GM18951 (cell line): ENCODE results near the gene HEG1.
"Not testable (repeated sequence)": the region's sequence is repeated elsewhere in the genome, so short reads cannot be mapped to it uniquely, and the experiment has no call there.

ENCODE experiments used
- POLR2A ChIP-seq: IDR thresholded peaks from 4 replicates; pipeline ENCODE4 v1.6.1; 2011; ENCODE audit warnings: mild to moderate bottlenecking; ENCODE audit not compliant: insufficient read length, insufficient read depth; ENCODE audit errors: extremely low read depth
- in situ Hi-C: fragments of 300-500 bp; cut with MboI; formaldehyde crosslinking; loops from one replicate; pipeline ENCODE4 v1.12.0; 2022; ENCODE audit warnings: low sequenced_read_pairs, mixed read lengths, inconsistent platforms; ENCODE audit not compliant: unreplicated experiment

The HEG1 gene, protein sequence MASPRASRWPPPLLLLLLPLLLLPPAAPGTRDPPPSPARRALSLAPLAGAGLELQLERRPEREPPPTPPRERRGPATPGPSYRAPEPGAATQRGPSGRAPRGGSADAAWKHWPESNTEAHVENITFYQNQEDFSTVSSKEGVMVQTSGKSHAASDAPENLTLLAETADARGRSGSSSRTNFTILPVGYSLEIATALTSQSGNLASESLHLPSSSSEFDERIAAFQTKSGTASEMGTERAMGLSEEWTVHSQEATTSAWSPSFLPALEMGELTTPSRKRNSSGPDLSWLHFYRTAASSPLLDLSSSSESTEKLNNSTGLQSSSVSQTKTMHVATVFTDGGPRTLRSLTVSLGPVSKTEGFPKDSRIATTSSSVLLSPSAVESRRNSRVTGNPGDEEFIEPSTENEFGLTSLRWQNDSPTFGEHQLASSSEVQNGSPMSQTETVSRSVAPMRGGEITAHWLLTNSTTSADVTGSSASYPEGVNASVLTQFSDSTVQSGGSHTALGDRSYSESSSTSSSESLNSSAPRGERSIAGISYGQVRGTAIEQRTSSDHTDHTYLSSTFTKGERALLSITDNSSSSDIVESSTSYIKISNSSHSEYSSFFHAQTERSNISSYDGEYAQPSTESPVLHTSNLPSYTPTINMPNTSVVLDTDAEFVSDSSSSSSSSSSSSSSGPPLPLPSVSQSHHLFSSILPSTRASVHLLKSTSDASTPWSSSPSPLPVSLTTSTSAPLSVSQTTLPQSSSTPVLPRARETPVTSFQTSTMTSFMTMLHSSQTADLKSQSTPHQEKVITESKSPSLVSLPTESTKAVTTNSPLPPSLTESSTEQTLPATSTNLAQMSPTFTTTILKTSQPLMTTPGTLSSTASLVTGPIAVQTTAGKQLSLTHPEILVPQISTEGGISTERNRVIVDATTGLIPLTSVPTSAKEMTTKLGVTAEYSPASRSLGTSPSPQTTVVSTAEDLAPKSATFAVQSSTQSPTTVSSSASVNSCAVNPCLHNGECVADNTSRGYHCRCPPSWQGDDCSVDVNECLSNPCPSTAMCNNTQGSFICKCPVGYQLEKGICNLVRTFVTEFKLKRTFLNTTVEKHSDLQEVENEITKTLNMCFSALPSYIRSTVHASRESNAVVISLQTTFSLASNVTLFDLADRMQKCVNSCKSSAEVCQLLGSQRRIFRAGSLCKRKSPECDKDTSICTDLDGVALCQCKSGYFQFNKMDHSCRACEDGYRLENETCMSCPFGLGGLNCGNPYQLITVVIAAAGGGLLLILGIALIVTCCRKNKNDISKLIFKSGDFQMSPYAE (N-terminal part only)

DNA sequence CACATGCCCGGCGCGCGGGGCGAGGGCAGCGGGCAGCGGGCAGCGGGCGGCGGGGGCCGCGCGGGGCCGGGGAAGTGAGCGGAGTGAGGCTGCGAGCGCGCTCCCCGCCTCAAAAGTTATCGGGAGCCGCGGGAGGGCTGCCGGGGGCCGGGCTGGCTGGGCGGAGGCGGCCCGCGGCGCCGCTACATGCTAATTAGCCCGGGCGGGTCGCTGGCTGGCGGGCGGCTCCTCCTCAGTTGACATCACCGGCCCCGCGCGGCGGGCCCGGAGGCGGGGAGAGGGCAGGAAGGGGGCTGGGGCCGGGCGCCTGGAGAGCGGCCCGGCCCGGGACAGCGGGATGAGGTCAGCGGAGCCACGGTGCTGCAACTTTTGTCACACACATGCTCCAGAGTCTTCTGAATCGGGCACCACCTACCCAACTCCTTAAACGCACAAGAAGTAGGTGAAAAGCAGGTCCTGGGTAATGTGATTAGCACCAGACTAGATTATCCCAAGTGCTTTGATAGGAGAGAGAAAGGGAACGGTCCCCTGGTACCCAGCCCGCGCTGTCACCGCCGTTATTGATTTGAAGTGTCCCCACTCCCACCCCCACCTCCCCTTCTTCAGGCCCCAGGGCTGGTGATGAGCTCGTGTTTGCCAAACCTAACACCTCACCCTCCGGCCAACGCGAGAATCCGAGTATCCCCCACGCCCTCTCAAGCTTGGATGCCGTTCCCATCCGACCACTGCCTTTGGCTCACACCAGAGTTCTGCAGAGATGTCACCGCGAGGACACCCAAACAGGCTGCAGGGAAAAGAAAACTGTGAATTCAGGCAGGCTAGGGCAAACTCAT, at the start of gene HEG1:
Gene HEG1, minus strand, starts transcription at position 85 of the 833 bp plus-strand sequence. CDS start 107 bp downstream, outside the sequence.
- TF ChIP-seq POLR2A = peak; percentile 60
- in situ Hi-C loops = no loop called here

DNA sequence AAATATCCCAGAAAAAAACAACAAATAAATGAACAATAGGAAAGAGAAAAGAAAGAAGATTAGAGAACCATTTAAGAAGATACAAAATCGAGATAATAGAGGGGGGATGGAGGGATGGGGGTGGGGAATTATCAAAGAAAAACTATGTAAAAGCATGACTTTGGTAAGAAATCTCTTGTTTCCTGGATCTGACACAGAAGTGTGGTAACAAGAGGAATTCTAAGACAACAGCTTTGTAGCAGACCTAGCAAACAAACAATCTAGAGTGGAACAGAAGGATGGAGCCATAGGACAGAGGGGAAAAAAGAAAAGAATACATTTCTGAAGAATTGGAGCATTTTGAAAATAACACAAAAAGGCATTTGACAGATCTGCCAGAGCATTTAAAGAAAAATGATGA, 49.3 kb upstream of the HEG1 start:
- TF ChIP-seq POLR2A = no peak
- in situ Hi-C loops = no loop called here

DNA sequence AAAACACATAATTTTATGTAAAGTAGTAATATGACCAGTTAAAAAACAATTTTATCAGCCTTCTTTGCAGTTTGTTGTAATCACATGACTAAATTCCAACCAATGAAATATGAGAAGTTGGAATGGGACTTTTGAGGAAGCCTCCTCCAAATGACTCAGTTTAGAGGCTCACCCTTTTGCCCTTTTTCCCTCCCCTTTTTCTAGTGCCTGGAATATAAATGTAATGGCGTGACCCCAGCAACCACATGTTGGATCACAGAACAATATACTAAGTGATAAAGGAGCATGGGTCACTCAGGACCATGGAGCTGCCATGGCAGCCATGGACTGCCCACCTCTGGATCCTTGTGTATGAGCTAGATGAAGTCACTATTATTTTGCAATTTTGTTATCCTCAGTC, 48.8 kb upstream of the HEG1 start:
- no peak for TF ChIP-seq POLR2A
- in situ Hi-C loops = no loop called here

GRCh38 chr3:125103406-125103805, 47.6 kb upstream of the HEG1 start:
- no peak for TF ChIP-seq POLR2A
- in situ Hi-C loops = no loop called here

- TF ChIP-seq POLR2A = no peak
- in situ Hi-C loops = no loop called here
These were observed 46.7 kb upstream of the HEG1 start for GRCh38 chr3:125102470-125102869.

- no peak for TF ChIP-seq POLR2A
- in situ Hi-C loops = no loop called here
These were observed 43.0 kb upstream of the HEG1 start for GRCh38 chr3:125098611-125099291.

GRCh38 chr3:125090649-125091048, 34.9 kb upstream of the HEG1 start:
- in situ Hi-C loops = no loop called here
- no peak for TF ChIP-seq POLR2A

GRCh38 chr3:125087768-125088391, 32.1 kb upstream of the HEG1 start:
- TF ChIP-seq POLR2A = no peak
- in situ Hi-C loops = no loop called here

GRCh38 chr3:125085166-125085565, 29.4 kb upstream of the HEG1 start:
- in situ Hi-C loops = no loop called here
- TF ChIP-seq POLR2A = no peak

- in situ Hi-C loops = no loop called here
These were observed 28.0 kb upstream of the HEG1 start for GRCh38 chr3:125083776-125084175.

GRCh38 chr3:125082339-125082738, 26.5 kb upstream of the HEG1 start:
- in situ Hi-C loops = not testable (repeated sequence)

More at GRCh38 chr3:125083776-125084175, 28.0 kb upstream of the HEG1 start:
- no peak for TF ChIP-seq POLR2A
